ENCODE measurements around the gene RNF187.

RNF187 gene

DNA sequence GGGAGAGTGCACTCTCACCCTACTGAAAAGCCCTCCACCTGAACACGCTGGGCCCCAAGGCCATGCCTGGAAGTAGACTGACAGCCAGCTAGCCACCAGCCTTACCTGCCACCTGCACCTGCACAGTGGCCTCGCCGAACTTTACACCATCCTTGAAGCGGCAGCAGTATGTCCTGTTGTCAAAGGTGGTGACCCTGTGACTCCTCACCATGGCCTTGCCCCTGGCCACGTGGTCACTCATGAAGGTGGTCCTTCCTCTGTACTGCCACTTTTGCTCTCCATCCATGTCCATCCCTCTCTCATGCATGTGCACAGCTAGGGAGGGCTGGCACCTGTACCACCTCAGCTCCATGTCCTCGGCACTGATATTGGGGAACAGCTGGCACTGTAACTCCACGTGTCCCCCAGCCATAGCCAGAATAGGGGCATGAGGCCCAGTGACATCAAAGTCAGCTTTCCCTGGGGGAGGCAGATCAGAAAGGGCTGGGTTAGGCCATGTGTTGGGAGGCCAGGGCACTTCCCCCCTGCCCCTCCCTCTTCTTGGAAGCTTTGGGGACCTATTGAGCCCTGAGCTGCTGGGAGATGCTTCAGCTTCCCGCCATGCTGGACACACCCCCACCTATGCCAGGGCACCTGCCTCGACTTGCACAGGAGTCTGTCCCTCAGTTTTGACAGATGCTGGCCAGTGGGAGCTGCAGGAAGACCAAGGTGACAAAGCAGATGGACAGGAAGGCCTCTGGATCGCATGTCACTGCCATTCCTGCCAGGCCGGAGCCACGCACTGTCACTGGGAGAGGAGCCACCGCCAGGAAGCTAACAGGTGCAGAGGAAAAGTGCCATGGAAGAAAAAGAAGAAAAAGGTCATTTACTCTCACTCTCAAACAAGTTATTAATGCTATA, 24.6 kb downstream of the RNF187 start:
- no peak for DNase-seq

DNA sequence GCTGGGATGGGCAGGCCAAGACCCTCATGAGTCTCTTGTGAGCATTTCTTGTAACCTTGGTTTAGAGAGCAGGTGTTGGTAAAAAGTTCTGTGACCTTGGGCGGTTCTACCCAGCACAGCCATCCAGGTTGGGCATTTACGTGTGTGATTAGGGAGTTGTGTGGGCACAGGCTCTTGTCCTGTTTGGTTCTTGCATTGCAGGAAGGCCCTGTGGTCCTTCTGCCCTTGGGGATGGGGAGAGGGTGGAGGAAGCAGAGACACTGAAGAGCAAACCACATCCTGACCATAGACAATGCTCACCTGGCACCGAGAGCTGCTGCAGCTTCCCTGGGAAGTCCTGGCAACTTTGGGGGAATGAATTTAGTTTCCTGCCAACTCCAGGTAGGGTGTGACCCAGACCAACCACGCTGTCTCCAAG, 25.6 kb downstream of the RNF187 start:
- no peak for DNase-seq

DNA sequence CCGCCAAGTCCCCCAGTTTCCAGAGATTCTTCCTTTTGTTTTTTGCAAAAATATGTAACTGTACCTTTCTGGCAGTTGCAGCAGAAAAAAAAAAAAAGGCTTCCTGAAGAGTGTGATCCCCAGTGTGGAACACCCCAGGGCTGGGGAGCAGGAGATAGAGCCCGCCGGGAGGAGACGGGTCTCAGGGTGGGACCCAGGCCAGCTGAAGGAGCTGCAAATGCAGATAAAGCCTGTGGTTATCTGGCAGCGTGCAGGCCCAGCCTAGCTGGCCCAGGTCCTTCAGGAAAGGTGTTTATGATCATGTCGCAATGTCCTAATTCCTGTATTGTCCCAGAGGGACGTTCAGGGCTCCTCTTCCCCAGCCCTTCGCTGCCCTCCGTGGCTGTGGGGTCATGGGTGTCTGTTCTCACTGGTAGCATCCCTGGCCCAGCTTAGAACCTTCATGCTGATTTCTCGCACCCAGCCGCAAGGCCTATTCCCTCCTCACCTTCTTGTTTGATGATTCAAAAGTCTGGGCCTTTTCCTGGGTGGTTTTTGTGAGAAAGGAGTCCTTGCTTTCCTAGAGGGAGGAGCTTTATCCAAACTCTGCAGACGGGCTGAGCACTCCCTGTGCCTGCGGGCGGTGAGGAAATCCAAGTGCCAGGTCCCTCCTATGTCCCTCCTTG, 26.2 kb downstream of the RNF187 start:
- DNase-seq: no peak

GRCh38 chr1:228514421-228514820, 27.2 kb downstream of the RNF187 start:
- DNase-seq: no peak

DNA sequence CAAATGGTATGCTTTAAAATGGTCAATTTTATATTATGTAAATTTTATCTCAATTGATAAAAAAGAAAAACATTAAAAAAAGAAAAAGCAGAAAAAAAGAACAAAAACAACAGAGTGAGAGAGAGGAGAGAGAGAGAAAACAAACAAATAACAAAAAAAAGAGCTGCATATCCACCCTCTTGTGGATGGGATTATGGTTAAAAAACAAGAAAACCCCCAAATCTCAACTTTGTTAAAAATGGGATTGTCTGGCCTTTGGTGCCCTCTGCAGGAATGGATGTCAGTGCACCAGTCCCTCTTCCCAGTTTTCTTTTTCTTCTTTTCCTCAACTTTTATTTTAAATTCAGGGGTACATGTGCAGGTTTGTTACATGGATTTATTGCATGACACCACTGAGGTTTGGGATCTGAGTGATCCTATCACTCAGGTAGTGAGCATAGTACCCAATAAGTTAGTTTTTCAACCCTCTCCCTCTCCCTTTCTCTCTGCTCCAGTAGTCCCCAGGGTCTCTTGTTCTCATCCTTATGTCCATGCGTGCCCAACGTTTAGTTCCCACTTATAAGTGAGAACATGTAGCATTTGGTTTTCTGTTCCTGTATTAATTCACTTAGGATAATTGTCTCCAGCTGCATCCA, 28.1 kb downstream of the RNF187 start:
- DNase-seq: peak; percentile 28

GRCh38 chr1:228517655-228518054, 30.5 kb downstream of the RNF187 start:
- no peak for DNase-seq

DNA sequence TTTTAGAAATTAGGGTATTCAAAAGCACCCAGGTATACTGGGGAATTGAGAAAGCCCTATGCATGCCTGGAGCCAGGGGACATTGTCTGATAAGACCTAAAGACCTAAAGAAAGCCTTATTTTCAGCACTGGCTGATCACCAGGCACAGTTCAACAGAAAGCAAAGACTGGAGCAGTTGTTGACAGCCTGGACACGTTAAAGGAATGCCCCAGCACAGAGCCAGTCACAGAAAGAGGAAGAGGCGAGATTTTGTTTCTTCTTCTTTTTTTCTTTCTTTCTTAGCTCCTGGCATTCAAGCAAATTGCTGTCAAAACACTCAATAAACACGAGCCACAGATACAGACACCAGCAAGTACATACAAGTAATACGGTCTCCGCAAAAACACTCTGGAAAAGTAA, 40.4 kb downstream of the RNF187 start:
- DNase-seq: no peak

GRCh38 chr1:228528612-228529011, 41.4 kb downstream of the RNF187 start:
- no peak for DNase-seq

DNA sequence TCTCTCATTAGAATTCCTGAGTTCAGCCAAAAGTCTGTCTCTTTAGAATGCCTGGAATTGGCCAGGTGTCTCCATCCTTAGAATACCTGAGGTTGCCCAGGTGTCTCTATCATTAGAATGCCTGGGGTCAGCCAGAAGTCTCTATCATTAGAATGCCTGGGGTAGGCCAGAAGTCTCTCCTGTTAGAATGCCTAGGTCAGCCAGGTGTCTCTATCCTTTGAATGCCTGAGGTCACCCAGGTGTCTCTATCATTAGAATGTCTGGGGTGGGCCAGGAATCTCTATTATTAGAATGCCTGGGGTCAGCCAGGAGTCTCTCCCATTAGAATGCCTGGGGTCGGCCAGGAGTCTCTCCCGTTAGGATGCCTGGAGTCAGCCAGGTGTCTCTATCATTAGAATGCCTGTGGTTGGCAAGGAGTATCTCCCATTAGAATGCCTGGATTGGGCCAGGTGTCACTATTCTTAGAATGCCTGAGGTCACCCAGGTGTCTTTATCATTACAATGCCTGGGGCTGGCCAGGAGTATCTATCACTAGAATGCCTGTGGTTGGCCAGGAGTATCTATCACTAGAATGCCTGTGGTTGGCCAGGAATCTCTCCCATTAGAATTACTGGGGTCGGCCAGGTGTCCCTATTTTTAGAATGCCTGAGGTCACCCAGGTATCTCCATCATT, 43.0 kb downstream of the RNF187 start:
- no peak for DNase-seq

GRCh38 chr1:228530951-228531731, 44.0 kb downstream of the RNF187 start:
- DNase-seq: no peak

GRCh38 chr1:228538831-228539230, 51.6 kb downstream of the RNF187 start:
- DNase-seq: no peak

DNA sequence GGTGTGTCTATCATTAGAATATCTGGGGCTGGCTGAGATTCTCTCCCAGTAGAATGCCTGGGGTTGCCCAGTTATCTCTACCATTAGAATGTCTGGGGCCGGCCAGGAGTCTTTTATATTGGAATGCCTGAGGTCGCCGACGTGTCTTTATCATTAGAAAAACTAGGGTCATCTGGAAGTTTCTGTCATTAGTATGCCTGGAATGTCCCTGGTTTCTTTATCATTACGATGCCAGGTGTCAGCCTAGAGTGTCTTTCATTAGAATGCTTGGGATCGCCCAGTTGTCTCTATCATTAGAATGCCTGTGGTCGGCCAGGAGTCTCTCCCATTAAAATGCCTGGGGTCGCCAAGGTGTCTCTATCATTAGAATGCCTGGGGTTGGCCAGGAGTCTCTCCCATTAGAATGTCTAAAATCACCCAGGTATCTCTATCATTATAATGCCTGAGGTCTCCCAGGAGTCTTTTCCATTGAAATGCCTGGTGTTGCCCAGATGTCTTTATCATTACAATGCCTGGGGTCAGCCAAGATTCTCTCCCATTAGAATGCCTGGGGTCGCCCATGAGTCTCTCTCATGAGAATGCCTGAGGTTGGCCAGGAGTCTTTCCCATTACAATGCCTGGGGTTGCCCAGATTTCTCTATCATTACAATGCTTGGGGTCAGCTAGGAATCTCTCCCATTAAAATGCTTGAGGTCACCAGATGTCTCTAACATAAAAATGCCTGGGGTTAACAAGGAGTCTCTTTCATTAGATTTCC, 53.2 kb downstream of the RNF187 start:
- DNase-seq: no peak

DNA sequence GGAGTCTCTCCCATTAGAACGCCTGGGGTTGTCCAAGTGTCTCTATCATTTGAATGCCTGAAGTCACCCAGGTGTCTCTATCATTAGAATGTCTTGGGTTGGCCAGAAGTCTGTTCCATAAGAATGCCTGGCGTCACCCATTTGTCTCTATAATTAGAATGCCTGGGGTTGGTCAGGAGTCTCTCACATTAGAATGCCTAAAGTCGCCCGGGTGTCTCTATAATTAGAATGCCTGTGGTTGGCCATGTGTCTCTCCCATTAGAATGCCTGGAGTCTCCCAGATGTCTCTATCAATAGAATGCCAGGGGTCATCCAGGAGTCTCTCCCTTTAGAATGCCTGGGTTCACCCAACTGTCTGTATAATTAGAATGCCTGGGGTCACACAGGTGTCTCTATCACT, 54.5 kb downstream of the RNF187 start:
- no peak for DNase-seq

GRCh38 chr1:228542376-228542775, 55.2 kb downstream of the RNF187 start:
- DNase-seq: no peak

DNA sequence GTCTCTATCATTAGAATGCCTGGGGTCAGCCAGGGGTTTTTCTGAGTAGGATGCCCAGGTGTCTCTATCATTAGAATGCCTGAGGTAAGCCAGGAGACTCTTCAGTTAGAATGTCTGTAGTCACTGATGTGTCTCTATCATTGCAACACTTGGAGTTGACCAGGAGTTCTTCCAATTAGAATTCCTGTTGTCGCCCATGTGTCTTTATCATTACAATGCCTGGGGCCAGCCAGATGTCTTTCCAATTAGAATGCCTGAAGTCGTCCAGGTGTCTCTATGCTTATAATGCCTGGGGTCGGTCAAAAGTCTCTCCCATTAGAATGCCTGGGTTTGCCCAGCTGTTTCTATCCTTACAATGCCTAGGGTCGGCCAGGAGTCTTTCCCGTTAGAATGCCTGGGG, 55.8 kb downstream of the RNF187 start:
- DNase-seq: no peak

DNA sequence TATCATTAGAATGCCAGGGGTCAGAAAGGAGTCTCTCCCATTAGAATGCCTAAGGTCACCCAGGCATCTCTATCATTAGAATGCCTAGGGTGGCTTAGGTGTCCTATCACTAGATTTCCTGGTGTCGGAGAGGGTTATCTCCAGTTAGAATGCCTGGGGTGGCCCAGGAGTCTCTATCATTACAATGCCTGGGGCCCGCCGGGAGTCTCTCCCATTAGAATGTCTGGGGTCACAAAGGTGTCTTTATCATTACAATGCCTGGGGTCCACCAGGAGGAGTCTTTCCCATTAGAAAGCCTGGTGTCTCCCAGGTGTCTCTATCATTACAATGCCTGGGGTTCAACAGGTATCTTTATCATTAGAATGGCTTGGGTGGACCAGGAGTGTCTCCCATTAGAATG, 56.2 kb downstream of the RNF187 start:
- no peak for DNase-seq

DNA sequence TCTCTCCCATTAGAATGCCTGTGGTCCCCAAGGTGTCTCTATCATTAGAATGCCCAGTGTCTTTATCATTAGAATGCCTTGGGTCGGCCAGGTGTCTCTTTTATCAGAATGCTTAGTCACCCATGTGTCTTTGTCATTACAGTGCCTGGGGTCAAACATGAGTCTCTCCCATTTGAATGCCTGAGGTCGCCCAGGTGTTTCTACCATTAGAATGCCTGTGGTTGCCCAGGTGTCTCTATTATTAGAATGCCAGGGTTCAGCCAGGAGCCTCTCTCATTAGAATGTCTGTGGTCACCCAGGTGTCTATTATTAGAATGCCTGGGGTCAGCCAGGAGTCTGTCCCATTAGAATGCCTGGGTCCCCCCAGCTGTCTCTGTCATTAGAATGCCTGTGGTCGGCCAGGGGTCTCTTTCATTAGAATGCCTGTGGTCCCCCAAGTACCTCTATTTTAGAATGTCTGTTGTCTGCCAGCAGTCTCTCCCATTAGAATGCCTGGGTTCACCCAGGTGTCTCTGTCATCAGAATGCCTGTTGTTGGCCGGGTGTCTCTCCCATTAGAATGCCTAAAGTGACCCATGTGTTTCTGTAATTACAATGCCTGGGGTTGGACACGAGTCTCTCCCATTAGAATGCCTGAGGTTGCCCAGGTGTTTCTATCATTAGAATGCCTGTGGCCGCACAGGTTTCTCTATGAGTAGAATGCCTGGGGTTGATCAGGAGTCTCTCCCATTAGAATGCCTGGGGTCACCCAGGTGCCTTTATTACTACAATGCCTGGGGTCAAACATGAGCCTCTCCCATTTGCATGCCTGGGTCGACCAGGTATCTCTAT, 57.1 kb downstream of the RNF187 start:
- DNase-seq: no peak

DNA sequence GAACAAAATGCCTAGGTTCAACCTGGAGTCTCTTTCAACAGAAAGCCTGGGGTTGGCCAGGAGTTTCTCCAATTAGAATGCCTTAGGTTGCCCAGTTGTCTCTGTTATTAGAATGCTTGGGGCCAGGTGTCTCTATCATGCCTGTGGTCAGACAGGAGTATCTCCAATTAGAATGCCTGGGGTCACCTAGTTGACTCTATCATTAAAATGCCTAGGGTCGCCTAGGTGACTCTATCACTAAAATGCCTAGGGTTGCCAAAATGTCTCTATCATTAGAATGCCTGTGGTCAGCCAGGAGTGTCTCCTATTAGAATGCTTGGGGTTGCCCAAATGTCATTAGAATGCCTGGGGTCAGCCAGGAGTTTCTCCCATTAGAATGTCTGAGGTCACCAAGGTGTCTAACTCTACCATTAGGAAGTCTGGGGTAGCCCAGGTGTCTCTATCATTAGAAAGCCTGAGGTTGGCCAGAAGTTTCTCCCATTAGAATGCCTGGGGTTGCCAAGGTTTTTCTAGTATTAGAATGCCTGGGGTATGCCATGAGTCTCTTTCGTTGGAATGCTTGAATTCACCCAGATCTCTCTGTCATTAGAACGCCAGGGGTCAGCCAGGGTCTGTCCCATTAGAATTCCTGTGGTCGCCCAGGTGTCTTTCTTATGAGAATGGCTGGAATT, 57.9 kb downstream of the RNF187 start:
- no peak for DNase-seq

Measured in effector CD4-positive, alpha-beta T cell (primary cell).